ENCODE results near the gene TMPRSS13.
"Not testable (repeated sequence)": the region's sequence is repeated elsewhere in the genome, so short reads cannot be mapped to it uniquely, and the experiment has no call there.

Gene TMPRSS13

DNA sequence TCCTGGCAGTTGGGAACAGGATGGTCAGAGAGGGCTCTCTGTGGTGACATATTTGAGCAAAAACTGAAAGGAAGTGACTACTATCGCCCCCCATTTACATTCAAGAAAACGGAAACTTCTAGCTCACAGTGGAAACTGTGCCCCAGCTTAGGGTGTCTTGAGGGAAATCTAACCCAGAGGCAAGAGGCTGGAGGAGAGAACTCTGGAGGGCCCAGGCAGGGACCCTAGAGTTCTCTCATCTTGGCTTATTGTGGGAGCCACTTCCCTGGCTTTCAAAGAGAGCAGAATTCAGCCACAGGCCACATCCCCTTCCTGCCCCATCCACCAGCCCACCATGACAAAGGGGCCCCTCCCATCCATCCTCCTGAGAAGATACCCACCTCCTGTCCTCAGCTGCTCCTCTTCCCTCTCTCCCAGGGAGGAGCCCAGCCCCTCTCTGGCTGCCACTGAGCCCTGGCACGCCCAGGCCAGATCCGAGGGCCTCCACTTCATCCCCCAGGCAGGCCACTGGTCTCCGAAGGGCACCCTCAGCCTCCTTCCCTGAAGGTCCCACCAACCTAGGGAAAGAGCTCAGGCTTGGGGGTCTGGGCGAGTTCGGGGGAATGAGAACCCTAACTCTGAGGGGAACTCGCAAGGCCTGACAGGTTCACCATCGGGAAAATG, 1.6 kb upstream of the TMPRSS13 start:
- DNase-seq (ENCODE audit: low read depth in 2 of 2): no peak

DNA sequence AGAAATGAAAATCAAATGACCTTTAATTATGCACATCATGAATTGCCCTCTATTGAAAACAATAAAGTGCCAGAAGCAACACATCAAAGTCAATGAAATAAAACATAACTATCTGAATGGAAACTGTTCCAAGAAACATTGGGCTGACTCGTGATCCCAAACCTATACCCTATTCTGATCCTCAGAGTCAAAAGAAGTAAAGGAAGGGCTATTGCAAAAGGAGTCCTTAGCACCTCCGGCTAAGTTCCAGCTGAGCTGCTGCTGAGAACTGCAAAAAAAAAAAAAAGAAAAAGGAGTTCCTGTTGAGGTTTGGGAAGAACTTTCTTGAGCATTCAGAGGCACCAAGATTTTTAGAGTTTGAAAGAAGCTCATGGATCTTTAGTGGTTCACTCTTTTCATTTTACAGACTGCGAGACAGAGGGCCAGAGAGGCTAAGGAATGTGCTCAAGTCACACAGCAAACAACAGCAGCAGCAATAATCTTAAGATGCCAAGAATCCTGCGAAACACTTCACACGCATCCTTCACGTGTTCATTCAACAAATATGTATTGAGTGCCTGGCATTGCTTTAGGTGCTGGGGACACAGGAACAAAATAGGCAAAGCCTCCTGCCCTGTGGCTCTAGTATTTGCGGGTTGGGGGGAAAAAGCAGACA, 841 bp upstream of the TMPRSS13 start:
- no peak for DNase-seq (ENCODE audit: low read depth in 2 of 2)

DNA sequence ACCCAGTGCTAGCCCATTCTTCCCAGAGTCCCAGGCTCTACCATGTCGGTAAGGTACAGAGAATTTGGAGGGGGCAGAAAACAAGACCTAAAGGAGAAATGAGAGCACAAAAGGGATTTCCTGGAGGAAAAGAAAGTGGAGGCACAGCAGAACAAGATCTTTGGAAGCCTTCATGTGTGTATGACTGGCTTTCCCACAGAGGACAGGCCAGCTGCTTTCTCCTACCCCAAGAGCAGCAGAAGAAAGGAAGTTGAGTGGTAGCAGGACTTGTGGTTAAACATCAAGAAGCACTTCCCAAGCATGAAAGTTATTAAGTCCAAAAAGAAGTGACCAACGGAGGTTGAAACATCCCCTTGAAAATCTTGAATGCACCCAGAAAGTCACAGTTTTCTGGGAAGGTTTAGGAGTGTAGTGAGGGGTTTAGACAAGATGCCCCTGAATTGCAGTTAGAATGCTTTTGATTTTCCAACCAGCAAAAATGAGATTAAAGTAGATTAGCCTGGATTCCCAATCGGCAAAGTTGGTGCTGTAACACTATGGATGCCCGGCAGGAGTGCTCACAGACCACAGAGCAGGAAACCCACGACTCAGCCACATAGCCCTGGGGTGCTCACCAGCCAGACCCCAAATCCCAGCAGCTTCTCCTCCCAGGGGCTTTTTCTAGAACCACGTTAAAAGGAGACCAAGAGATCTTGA, 608 bp downstream of the TMPRSS13 start:
- no peak for DNase-seq (ENCODE audit: low read depth in 2 of 2)

- DNase-seq (ENCODE audit: low read depth in 2 of 2): no peak
These were observed 1.3 kb downstream of the TMPRSS13 start for GRCh38 chr11:117927926-117928325.

- not testable (repeated sequence) for DNase-seq (ENCODE audit: low read depth in 2 of 2)
These were observed 3.0 kb downstream of the TMPRSS13 start for GRCh38 chr11:117926166-117926565.

GRCh38 chr11:117925198-117925925, 3.8 kb downstream of the TMPRSS13 start:
- DNase-seq (ENCODE audit: low read depth in 2 of 2): no peak

GRCh38 chr11:117924631-117925170, 4.5 kb downstream of the TMPRSS13 start:
- no peak for DNase-seq (ENCODE audit: low read depth in 2 of 2)

DNA sequence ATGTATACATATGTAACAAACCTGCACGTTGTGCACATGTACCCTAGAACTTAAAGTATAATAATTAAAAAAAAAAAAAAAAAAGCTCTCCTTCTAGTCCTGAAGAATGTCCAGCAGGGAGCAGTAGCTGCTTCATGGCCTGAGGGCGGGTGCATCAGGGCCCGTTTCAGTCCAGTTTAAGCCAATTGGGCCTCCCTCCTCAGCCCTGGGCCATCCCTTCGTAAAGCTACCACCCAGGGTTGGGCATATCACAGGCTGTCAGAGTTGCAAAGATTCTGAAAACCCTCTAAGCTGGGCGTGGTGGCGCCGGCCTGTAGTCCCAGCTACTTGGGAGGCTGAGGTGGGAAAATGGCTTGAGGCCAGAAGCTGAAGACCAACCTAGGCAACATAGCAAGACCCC, 5.4 kb downstream of the TMPRSS13 start:
- no peak for DNase-seq (ENCODE audit: low read depth in 2 of 2)

DNA sequence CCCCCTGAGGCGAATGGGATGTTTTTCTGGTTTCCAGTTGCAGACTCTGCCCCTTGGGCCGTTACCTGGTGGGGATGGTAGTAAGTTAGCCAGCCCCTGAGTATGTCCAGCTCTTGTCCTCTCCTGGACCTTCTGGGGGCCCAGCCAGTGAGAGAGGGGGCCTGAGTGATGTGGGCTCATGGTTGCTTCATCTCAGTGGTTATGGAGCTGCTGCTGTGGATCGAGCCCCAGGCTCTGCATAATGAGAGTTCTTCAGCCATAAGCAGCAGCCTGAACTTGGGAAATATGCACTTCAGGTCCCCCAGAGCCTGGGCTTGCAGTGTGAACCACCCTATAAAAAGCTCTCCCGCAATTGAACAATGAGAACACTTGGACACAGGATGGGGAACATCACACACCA, 5.9 kb downstream of the TMPRSS13 start:
- DNase-seq (ENCODE audit: low read depth in 2 of 2): no peak

GRCh38 chr11:117921893-117922292, 7.3 kb downstream of the TMPRSS13 start:
- no peak for DNase-seq (ENCODE audit: low read depth in 2 of 2)

- no peak for DNase-seq (ENCODE audit: low read depth in 2 of 2)
These were observed 7.7 kb downstream of the TMPRSS13 start for GRCh38 chr11:117921456-117921855.

DNA sequence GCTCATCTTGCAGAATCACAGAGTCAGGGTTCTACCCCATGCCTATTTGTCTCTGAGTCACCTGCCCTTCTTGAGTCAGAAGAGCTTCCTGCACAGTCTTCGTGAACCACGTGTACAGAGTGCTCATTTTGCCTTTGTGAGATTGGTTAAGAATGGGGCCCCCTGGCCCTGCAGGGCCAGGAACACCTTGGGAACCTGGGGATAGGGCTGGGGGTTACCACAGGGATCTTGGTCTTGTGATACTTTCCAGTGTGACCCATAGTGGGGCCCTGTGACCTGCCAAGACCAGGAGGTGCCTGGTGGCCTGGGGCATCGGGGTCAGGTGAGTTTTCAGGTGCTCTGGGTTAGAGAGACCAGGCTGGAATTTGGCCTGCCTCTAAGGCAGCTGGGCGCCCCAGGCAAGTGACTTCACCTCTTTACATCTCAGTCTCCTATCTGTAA, 9.4 kb downstream of the TMPRSS13 start:
- DNase-seq (ENCODE audit: low read depth in 2 of 2): no peak

GRCh38 chr11:117919341-117919740, 9.9 kb downstream of the TMPRSS13 start:
- no peak for DNase-seq (ENCODE audit: low read depth in 2 of 2)

- no peak for DNase-seq (ENCODE audit: low read depth in 2 of 2)
These were observed 10.6 kb downstream of the TMPRSS13 start for GRCh38 chr11:117918366-117919255.

DNA sequence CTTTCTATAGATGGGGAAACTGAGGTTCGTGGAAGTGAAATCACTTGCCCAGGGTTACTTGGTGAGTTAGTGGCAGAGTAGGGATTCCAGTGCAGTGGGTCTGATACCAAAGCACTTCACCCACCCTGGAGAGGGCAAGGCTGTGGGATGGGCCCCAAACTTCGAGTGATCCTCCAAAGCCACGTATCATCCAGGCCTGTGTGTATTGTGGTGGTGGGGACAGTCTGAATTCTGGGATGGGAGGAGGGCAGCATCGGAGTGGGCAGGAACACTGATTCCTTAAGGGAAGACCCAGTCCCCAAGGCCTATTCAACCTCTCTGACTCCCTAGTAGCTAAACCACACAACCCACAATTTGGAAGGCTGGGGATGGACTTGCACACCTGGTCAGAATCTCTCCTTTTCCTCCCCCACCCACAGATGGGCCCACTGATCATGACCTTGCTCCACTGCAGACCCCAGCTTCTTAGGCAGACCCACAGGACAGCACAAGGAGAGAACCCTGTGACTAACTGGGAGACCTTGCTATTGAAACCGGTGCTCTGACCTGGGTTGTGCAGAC, 11.5 kb downstream of the TMPRSS13 start:
- no peak for DNase-seq (ENCODE audit: low read depth in 2 of 2)

- DNase-seq (ENCODE audit: low read depth in 2 of 2): no peak
These were observed 12.2 kb downstream of the TMPRSS13 start for GRCh38 chr11:117916956-117917355.

GRCh38 chr11:117915672-117916235, 13.4 kb downstream of the TMPRSS13 start:
- no peak for DNase-seq (ENCODE audit: low read depth in 2 of 2)

GRCh38 chr11:117914991-117915618, 14.1 kb downstream of the TMPRSS13 start:
- no peak for DNase-seq (ENCODE audit: low read depth in 2 of 2)

DNA sequence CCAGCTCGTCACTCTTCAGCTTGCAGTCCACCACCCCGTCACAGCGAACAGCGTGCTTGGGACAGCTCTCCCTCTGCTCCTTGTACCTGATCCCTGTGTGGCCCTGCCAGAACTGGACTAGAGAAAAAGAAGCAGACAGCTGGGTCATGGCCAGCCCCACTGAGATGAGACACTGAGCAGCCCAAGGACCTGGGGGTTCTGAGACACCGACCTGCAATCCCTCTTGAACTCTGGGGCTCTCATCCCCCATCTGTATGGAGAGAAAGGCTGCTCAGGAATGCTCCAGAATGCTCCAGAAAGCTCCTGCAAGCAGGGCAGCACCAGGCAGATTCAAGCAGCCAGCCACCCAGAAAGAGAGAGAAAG, 14.8 kb downstream of the TMPRSS13 start:
- no peak for DNase-seq (ENCODE audit: low read depth in 2 of 2)

Data from stimulated activated CD8-positive, alpha-beta memory T cell treated with anti-CD3 and anti-CD28 coated beads, Interleukin-7, amount 100 ng/mL, for 1 hour (primary cell).